OCI-LY1 (cell line): Measurements from ENCODE around the gene MED13L.

Experiments used
- CTCF ChIP-seq: fragments of 200-600 bp; sonication (generic), shearing (Covaris generic); IDR thresholded peaks from 2 replicates; pipeline ENCODE4 v1.5.1; 2017; ENCODE audit warnings: mild to moderate bottlenecking, antibody characterized with exemption, low read length, moderate library complexity, mixed read lengths
- EZH2 ChIP-seq: fragments of 200-600 bp; sonication (generic), shearing (Covaris generic); IDR thresholded peaks from 2 replicates; pipeline ENCODE4 v1.8.0; 2017; ENCODE audit warnings: borderline replicate concordance, mixed run types, mild to moderate bottlenecking, antibody characterized with exemption, low read length, moderate library complexity, mixed read lengths

- TF ChIP-seq CTCF, result no peak
- no peak for TF ChIP-seq EZH2
Measured at GRCh38 chr12:116142936-116143898, 134.3 kb downstream of the MED13L start.
